ENCODE results near the gene RESF1. TPM values are rescaled to one million over a fixed set of nuclear protein-coding genes. Genes with fewer than 3 reads are reported as not detected.

RESF1 gene
- total and polyA plus RNA-seq, 2 donors (not counting 3 experiments of a cell fraction or from before 2014, with no cell fraction given), result 40.3 to 70.0 TPM

- ChIA-PET POLR2A (interaction anchor here (0.6 to 0.7 kb wide), 3 partner anchors 129 to 230 kb away, joined by 3 to 4 read pairs (median 4); partner anchors contain the start of gene AMN1), CTCF (interaction anchor here (0.7 to 4.0 kb wide), 6 partner anchors 24 to 277 kb away, joined by 3 to 19 read pairs (median 4); no protein-coding TSS in a partner anchor)
- Histone ChIP-seq H3K79me2 (ENCODE audit: control insufficient read depth, insufficient read depth, low read length) (peaks cover 37% of the 10 kb centered on the region), H3K9me1 (replicated peaks; ENCODE audit: control insufficient read depth, extremely low read depth, insufficient read depth, low read length) (no peaks in the 10 kb centered on the region), H3K36me3 (ENCODE audit: control insufficient read depth in 2 of 2, extremely low read depth in 1 of 2, insufficient read depth in 2 of 2, low read length in 2 of 2) (peaks cover 2 to 5% of the 10 kb centered on the region in 2 experiments), H3K9ac (replicated peaks; ENCODE audit: extremely low read depth, insufficient read depth, low read length) (peak overlapping the region; percentile 59), H3K4me2 (ENCODE audit: insufficient read depth, low read length) (peak overlapping the region; percentile 92), H4K20me1 (replicated peaks; ENCODE audit: control insufficient read depth, extremely low read depth, insufficient read depth, low read length) (no peaks in the 10 kb centered on the region), H3K4me1 (ENCODE audit: control insufficient read depth, extremely low read depth, insufficient read depth, low read length) (peaks cover 21% of the 10 kb centered on the region), H3K4me3 (replicated peaks in 1 of 3; ENCODE audit: insufficient read depth in 1 of 3, low read depth in 1 of 3, low read length in 3 of 3) (peak overlapping the region; percentile 72 to 98 (median 88)), H3K27ac (ENCODE audit: insufficient read depth, low read depth, low read length) (peak overlapping the region; percentile 74), H3K9me3 (replicated peaks; ENCODE audit: control insufficient read depth, insufficient read depth, low read length) (no peaks in the 10 kb centered on the region), H3K27me3 (ENCODE audit: control insufficient read depth in 2 of 2, insufficient read depth in 2 of 2, low read length in 2 of 2) (no peaks in the 10 kb centered on the region), H2AFZ (ENCODE audit: low read depth, low read length) (peak overlapping the region; percentile 86)
- FAIRE-seq (no peak), DNase-seq (ENCODE audit: low read depth, low spot score) (no peak)
- BruUV-seq (replicated peaks), result TSS peak; percentile 61
- intact Hi-C loops (cut with micrococcal nuclease) (loop anchor here (1.0 to 10.0 kb wide), 7 partner anchors 62 to 276 kb away; partner anchors contain the start of gene BICD1), dilution Hi-C loops (cut with MboI; ENCODE audit: extremely low pct_ligation_motif_present, low sequenced_read_pairs) (no loop called here)
- TF ChIP-seq MAX (IDR thresholded peaks at IDR 0.05; ENCODE audit: insufficient read depth, insufficient read length) (no peak), CTCF (IDR thresholded peaks at IDR 0.05; ENCODE audit: extremely low read depth in 1 of 2, insufficient read depth in 1 of 2, low read depth in 1 of 2, low read length in 2 of 2) (no peak), MYC (IDR thresholded peaks at IDR 0.05; ENCODE audit: low read depth, low read length) (no peak), GATA2 (IDR thresholded peaks at IDR 0.05; ENCODE audit: insufficient read depth, insufficient read length, low read depth, low read length) (no peak), EZH2 (IDR thresholded peaks at IDR 0.05; ENCODE audit: borderline replicate concordance, low read depth, low read length, severe bottlenecking) (no peak), JUN (IDR thresholded peaks at IDR 0.05; ENCODE audit: borderline replicate concordance, insufficient read depth, insufficient read length, low read depth) (no peak), POLR2AphosphoS5 (IDR thresholded peaks at IDR 0.05; ENCODE audit: insufficient read depth, low read depth, low read length) (no peak), FOS (IDR thresholded peaks at IDR 0.05; ENCODE audit: borderline replicate concordance, insufficient read depth, low read length) (no peak), POLR2A (IDR thresholded peaks at IDR 0.05; ENCODE audit: low read depth, low read length) (no peak)
Measured at GRCh38 chr12:31958569-31959160, 550 bp upstream of the RESF1 start.
